IMR-90 (cell line): ENCODE data around the gene TMEM215.

Experiments
- BHLHE40 ChIP-seq: fragments of 150-350 bp; IDR thresholded peaks from 2 replicates; pipeline ENCODE4 v1.6.1; 2016; ENCODE audit warnings: mild to moderate bottlenecking, low read depth, low read length
- CHD1 ChIP-seq: IDR thresholded peaks from 2 replicates; pipeline ENCODE4 v1.6.1; 2012; ENCODE audit warnings: low read depth, low read length, improper control_type of control experiment
- MAZ ChIP-seq: IDR thresholded peaks from 2 replicates; pipeline ENCODE4 v1.6.1; 2012; ENCODE audit warnings: low read depth, mild to moderate bottlenecking, low read length, improper control_type of control experiment, moderate library complexity, borderline replicate concordance
- MXI1 ChIP-seq: IDR thresholded peaks from 2 replicates; pipeline ENCODE4 v1.6.1; 2012; ENCODE audit warnings: low read depth, mild to moderate bottlenecking, low read length, moderate library complexity, borderline replicate concordance
- TF ChIP-seq, protein P1 (sequence below): conservative IDR thresholded peaks from 2 replicates; pipeline ENCODE4 v1.5.1; 2012; ENCODE audit warnings: mild to moderate bottlenecking, low read depth, low read length, improper control_type of control experiment
- TF ChIP-seq, protein P2 (sequence below): fragments of 150-350 bp; IDR thresholded peaks from 2 replicates; pipeline ENCODE4 v1.6.1; 2016; ENCODE audit warnings: low read depth, mild to moderate bottlenecking, low read length, moderate library complexity, borderline replicate concordance

DNA sequence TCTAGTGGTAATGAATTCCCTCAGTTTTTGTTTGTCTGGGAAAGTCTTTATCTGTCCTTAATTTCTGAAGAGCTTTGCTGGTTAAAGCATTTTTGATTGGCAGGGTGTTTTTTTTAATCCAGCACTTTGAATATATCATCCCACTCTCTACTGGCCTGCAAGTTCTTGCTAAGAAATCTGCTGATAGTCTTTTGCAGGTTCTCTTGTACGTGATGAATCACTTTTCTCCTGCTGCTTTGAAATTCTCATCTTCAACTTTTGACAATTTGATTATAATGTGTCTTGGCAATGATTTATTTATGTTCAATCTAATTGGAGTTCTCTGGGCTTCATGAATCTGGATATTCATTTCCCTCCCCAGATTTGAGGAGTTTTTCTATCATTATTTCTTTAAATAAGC, 8.1 kb upstream of the TMEM215 start:
- no peak for TF ChIP-seq MAZ
- TF ChIP-seq, protein P1, sequence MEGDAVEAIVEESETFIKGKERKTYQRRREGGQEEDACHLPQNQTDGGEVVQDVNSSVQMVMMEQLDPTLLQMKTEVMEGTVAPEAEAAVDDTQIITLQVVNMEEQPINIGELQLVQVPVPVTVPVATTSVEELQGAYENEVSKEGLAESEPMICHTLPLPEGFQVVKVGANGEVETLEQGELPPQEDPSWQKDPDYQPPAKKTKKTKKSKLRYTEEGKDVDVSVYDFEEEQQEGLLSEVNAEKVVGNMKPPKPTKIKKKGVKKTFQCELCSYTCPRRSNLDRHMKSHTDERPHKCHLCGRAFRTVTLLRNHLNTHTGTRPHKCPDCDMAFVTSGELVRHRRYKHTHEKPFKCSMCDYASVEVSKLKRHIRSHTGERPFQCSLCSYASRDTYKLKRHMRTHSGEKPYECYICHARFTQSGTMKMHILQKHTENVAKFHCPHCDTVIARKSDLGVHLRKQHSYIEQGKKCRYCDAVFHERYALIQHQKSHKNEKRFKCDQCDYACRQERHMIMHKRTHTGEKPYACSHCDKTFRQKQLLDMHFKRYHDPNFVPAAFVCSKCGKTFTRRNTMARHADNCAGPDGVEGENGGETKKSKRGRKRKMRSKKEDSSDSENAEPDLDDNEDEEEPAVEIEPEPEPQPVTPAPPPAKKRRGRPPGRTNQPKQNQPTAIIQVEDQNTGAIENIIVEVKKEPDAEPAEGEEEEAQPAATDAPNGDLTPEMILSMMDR, result no peak
- TF ChIP-seq MXI1, result no peak
- TF ChIP-seq, protein P2, sequence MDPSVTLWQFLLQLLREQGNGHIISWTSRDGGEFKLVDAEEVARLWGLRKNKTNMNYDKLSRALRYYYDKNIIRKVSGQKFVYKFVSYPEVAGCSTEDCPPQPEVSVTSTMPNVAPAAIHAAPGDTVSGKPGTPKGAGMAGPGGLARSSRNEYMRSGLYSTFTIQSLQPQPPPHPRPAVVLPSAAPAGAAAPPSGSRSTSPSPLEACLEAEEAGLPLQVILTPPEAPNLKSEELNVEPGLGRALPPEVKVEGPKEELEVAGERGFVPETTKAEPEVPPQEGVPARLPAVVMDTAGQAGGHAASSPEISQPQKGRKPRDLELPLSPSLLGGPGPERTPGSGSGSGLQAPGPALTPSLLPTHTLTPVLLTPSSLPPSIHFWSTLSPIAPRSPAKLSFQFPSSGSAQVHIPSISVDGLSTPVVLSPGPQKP, result no peak
- TF ChIP-seq CHD1, result no peak
- no peak for TF ChIP-seq BHLHE40
